Activated T-helper 1 cell treated with anti-CD3 and anti-CD28 coated beads, Interleukin-12 subunit alpha, Interleukin-12 subunit beta, Interleukin-2, Interleukin-4 antibody, amounts not matched to agents 30 ng/mL and 10 ng/mL and 1 ng/mL, durations not matched to agents 14 hours and 24 hours and 36 hours (primary cell): ENCODE results near the gene ATP9A. TPM values are rescaled to one million over a fixed set of nuclear protein-coding genes. Genes with fewer than 3 reads are reported as not detected.
"Not testable (repeated sequence)": the region's sequence is repeated elsewhere in the genome, so short reads cannot be mapped to it uniquely, and the experiment has no call there.

Experiments used
- DNase-seq: peaks from one replicate; pipeline ENCODE4 v3.0.0; 2021; ENCODE audit warnings: low spot score
- H3K27ac Mint-ChIP-seq: one replicate; pipeline ENCODE4 v1.8.0; 2021; ENCODE audit warnings: mild to moderate bottlenecking, mixed read lengths
- H3K27me3 Mint-ChIP-seq: one replicate; pipeline ENCODE4 v1.8.0; 2022; ENCODE audit warnings: mild to moderate bottlenecking, moderate library complexity, mixed read lengths; ENCODE audit not compliant: insufficient read depth
- H3K36me3 Mint-ChIP-seq: one replicate; pipeline ENCODE4 v1.8.0; 2021; ENCODE audit warnings: low read depth, mixed read lengths
- H3K4me1 Mint-ChIP-seq: one replicate; pipeline ENCODE4 v1.8.0; 2021; ENCODE audit warnings: low read depth, mixed read lengths
- H3K4me3 Mint-ChIP-seq: one replicate; pipeline ENCODE4 v1.8.0; 2021; ENCODE audit warnings: mild to moderate bottlenecking, moderate library complexity, mixed read lengths
- H3K9me3 Mint-ChIP-seq: one replicate; pipeline ENCODE4 v1.8.0; 2021; ENCODE audit warnings: mixed read lengths
- intact Hi-C: fragments of 100-400 bp; cut with micrococcal nuclease; formaldehyde crosslinking; loops from one replicate; pipeline ENCODE4 v1.15.1; 2024
- total RNA-seq: library from RNA; stranded (reverse); gene quantifications from 2 replicates; pipeline ENCODE4 v1.2.3, GENCODE V29; 2022

ATP9A gene
- total RNA-seq, 1 donor from 2014 or later, result 20.6 TPM

DNA sequence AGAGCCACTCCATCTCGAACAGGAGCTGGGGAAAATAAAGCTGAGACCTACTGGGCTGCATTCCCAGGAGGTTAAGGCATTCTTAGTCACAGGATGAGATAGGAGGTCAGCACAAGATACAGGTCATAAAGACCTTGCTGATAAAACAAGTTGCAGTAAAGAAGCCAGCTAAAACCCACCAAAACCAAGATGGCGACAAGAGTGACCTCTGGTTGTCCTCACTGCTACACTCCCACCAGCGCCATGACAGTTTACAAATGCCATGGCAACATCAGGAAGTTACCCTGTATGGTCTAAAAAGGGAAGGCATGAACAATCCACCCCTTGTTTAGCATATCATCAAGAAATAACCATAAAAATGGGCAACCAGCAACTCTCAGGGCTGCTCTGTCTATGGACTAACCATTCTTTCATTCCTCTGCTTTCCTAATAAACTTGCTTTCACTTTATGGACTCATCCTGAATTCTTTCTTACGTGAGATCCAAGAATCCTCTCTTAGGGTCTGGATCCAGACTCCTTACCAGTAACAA is 10.1 kb upstream of the ATP9A start:
- DNase-seq, H3K27ac Mint-ChIP-seq, intact Hi-C loops, H3K4me3 Mint-ChIP-seq, H3K27me3 Mint-ChIP-seq, H3K36me3 Mint-ChIP-seq, H3K9me3 Mint-ChIP-seq, H3K4me1 Mint-ChIP-seq: not testable (repeated sequence)

DNA sequence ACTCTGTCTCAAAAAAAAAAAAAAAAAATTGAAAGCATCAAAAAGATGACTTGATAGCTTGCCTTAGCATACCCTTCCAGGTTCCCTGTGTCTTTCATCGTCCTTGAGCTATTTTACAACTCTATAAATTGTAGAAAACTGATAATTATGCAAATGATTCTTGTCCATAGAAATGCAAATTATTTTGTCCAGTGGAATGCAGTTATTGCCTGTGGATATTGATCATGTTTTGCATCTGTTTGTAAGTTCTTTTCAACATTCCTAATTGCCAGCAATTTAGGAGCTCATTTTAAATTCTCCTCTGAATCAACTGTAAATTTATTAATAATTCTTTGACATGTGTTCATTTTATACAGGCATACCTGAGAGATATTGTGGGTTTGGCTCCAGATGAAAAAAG is 7.1 kb upstream of the ATP9A start:
- no peak for DNase-seq
- intact Hi-C loops, result no loop called here
- Mint-ChIP-seq H3K9me3 (no peaks in the 10 kb centered on the region), H3K4me3 (no peak overlapping the region), H3K4me1 (no peaks in the 10 kb centered on the region), H3K27me3 (peaks cover 2% of the 10 kb centered on the region), H3K36me3 (no peaks in the 10 kb centered on the region), H3K27ac (no peak overlapping the region)

DNA sequence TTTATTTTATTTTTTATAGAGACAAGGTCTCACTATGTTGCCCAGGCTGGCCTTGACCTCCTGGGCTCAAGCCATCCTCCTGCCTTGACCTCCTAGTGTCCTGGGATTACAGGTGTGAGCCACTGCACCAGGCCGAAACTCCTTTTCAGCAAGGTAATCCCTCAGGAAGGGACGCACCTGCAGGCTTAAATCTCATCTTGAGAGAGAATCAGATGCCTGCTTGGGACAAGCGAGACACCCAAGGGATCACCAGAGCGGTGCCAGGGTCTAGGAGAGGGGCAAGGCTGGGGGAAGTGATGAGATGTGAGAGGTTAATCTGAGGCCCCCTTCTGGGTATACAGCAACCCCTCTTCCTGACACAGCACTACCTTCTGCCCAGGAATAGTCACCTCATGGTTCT is 4.0 kb upstream of the ATP9A start:
- intact Hi-C loops, result no loop called here
- Mint-ChIP-seq H3K27ac (no peak overlapping the region), H3K9me3 (no peaks in the 10 kb centered on the region), H3K36me3 (peaks cover 5% of the 10 kb centered on the region), H3K4me3 (no peak overlapping the region), H3K27me3 (peaks cover 17% of the 10 kb centered on the region), H3K4me1 (peaks cover 9% of the 10 kb centered on the region)
- DNase-seq, result no peak

DNA sequence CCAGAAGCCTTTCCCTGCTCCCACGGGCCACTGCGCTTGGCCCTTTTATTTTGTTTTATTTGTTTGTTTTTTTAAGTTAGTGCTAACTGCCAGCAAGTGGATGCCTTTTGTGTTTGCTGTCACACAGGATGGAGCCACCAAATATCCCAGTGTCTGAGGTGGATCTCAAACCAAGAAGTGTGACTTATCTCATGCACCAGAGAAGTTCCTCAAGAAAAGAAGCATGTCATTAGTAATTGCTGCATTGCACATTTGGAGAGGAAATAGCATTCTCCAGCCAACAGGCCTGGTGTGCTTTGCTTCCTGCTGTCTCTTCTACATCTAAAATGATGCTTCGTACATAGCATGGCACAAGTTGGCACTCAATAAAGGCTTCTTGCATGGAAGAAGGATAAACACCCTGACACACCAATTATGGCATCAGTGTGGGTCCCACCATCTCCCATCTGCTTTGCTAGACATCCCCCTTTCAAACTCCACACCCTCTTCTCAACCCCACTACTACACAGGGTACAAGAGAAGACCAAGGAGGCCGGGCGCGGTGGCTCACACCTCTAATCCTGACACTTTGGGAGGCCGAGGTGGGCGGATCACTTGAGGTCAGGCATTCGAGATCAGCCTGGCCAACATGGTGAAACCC is 1.9 kb upstream of the ATP9A start:
- peaks cover 5% of the 10 kb centered on the region for H3K36me3 Mint-ChIP-seq
- H3K4me3 Mint-ChIP-seq, result peak overlapping the region; percentile 3
- H3K4me1 Mint-ChIP-seq, result peaks cover 9% of the 10 kb centered on the region
- H3K27me3 Mint-ChIP-seq, result peaks cover 25% of the 10 kb centered on the region
- no peak overlapping the region for H3K27ac Mint-ChIP-seq
- intact Hi-C loops, result loop anchor here (5.0 to 10.0 kb wide), 2 partner anchors 38 to 135 kb away; no protein-coding TSS in a partner anchor
- no peaks in the 10 kb centered on the region for H3K9me3 Mint-ChIP-seq
- DNase-seq, result no peak

DNA sequence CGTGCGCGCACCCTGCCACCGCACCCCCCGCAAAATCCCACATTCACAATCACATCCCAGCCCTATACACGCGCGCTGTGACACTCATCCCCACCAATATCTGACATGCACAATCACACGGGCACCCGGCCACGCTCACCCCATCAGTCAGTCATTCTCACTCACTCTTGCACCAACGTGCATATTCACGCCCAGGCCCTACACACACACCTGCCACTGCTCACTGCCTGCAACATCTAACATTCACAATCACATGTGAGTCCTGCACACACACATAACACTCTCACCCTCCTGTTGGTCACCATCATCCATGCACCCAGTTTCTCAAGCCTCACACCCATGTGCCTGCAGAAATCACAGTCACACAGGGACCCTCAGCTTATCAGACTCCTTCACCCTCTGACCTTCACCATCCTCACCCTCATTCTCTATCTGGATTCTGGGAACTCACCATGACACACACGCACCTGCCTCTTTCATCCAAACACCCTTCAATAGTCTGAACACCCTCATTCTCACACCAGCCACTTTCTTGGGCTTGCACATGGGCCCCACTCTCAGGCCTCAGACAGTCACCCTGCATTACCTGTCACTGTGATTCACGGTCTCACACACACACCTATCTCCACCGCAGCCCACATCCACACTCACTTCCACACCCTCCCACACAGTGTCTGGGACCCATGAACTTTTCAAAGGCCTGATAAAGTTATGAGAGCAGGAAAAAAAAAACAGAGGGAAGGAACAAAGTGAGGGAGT is 748 bp upstream of the ATP9A start:
- DNase-seq, result no peak
- H3K27me3 Mint-ChIP-seq, result peaks cover 25% of the 10 kb centered on the region
- peak overlapping the region; percentile 80 for H3K4me3 Mint-ChIP-seq
- peaks cover 9% of the 10 kb centered on the region for H3K4me1 Mint-ChIP-seq
- intact Hi-C loops, result loop anchor here (5.0 to 10.0 kb wide), 2 partner anchors 37 to 134 kb away; no protein-coding TSS in a partner anchor
- no peaks in the 10 kb centered on the region for H3K9me3 Mint-ChIP-seq
- peaks cover 5% of the 10 kb centered on the region for H3K36me3 Mint-ChIP-seq
- H3K27ac Mint-ChIP-seq, result peak overlapping the region; percentile 80

DNA sequence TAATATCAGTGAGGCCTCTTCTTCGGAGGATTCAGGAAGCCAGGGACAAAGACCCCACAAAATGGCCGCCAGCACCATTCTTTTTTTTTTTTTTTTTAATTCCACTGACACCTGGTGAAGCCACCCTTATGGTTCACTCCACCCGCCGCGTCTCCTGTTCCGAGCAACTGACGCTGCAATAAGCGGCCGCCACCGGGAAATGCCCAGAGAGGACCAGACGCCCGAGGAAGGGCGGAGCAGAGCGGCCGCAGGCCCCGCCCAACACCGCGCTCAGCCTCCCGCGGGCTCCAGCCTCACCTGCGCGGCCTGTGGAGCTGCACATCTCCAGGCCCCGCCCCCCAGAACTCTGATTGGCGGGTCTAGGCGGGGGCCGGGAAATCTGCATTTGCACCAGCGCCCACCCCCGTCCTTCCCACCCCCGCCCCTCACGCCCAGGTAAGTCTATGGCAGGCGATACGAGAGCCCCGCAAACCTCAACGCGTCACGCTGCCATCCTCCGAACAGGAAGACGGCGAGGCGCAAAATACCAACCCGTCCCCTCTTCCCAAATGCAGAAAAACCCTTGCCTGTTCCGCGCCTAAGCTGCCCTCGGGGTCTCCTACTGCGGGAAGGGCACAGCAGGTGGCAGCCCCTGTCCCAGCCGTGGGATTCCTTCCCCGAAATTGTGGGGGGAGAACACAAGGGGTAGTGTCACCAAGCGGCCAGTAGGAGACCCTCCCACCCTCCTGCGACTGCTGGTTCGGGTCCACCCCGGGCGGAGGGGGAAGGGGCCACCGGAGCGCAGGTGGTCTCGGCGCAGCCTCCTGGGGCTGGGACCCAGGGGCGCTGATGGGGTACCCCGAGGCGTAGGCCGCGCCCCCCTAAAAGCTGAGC is 960 bp downstream of the ATP9A start:
- Mint-ChIP-seq H3K36me3 (peaks cover 5% of the 10 kb centered on the region), H3K4me1 (peaks cover 9% of the 10 kb centered on the region), H3K4me3 (peak overlapping the region; percentile 69), H3K9me3 (no peaks in the 10 kb centered on the region), H3K27ac (no peak overlapping the region), H3K27me3 (peaks cover 27% of the 10 kb centered on the region)
- DNase-seq, result peak; percentile 60
- intact Hi-C loops, result loop anchor here (1.0 to 10.0 kb wide), 5 partner anchors 34 to 132 kb away; no protein-coding TSS in a partner anchor

DNA sequence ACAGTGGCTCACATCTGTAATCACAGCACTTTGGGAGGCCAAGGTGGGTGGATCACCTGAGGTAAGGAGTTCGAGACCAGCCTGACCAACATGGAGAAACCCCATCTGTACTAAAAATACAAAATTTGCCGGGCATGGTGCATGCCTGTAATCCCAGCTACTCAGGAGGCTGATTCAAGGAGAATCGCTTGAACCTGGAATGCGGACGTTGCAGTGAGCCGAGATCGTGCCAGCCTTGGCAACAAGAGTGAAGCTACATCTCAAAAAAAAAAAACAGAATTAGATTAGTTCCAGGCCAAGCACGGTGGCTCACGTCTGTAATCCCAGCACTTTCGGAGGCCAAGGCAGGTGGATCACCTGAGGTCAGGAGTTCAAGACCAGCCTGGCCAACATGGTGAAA is 2.8 kb downstream of the ATP9A start:
- H3K36me3 Mint-ChIP-seq, H3K4me3 Mint-ChIP-seq, H3K9me3 Mint-ChIP-seq, H3K4me1 Mint-ChIP-seq, DNase-seq, H3K27ac Mint-ChIP-seq: not testable (repeated sequence)
- intact Hi-C loops, result loop anchor here (5.0 to 10.0 kb wide), 2 partner anchors 33 to 131 kb away; no protein-coding TSS in a partner anchor
- H3K27me3 Mint-ChIP-seq, result peaks cover 26% of the 10 kb centered on the region

DNA sequence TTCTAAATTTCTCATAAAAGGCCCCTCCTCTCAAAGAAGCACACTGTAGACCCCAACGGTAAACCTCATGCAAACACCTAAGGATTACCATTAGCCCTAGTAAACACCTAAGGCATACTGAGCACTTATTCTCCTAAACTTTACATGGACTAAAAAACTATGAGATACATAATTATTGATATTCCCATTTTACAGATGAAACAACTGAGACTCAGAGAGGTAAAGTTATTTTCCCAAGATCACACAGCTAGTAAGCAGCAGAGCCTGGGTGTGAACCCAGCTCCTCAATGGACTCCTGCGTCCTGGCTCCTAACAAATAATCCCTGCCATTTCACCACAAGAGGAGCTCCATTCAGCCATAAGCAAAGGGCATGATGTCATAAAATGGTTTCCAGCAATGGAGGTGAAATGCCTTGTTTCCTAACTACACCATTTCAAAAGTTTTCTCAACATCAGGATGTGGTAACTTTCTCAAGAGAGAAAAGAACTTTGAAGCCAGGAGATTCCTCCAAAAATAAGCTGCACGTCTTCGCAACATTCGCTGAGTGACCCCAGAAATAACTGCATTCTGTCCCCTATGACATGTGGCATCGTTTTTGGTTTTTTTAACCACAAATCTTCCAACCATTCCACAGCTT is 4.1 kb downstream of the ATP9A start:
- no peak overlapping the region for H3K27ac Mint-ChIP-seq
- DNase-seq, result no peak
- peaks cover 5% of the 10 kb centered on the region for H3K36me3 Mint-ChIP-seq
- no peak overlapping the region for H3K4me3 Mint-ChIP-seq
- peaks cover 14% of the 10 kb centered on the region for H3K27me3 Mint-ChIP-seq
- peaks cover 6% of the 10 kb centered on the region for H3K4me1 Mint-ChIP-seq
- intact Hi-C loops, result loop anchor here (10.0 kb wide), 1 partner anchor 129 kb away; no protein-coding TSS in a partner anchor
- no peaks in the 10 kb centered on the region for H3K9me3 Mint-ChIP-seq

DNA sequence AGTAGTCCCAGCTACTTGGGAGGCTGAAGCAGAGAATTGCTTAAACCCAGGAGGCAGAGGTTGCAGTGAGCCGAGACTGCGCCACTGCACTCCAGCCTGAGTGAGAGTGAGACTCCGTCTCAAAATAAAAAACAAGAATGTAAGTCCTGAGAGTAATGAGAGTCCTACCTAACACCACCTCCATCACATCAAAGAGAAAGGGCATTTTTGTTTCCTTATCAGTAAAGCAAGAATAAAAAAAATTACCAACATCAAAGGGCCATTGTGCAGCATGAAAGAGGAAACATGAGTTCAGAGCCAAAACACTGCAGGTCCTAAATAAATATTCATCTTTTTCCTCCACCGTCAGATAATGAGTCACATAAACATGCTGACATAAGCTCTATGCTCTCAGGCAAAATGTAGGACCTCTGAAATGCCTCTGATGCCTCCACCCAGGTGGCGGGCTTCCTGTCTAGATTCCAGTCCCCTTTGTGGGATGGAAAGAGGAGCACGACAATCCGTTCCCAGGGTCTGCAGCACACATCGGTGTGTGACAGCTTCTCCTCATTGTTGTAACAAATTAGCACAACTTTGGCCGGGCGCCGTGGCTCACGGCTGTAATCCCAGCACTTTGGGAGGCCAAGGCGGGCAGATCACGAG is 7.2 kb downstream of the ATP9A start:
- Mint-ChIP-seq H3K4me1 (peaks cover 5% of the 10 kb centered on the region), H3K27ac (no peak overlapping the region), H3K4me3 (no peak overlapping the region), H3K36me3 (no peaks in the 10 kb centered on the region), H3K9me3 (no peaks in the 10 kb centered on the region), H3K27me3 (peaks cover 3% of the 10 kb centered on the region)
- intact Hi-C loops, result loop anchor here (10.0 kb wide), 1 partner anchor 126 kb away; no protein-coding TSS in a partner anchor
- no peak for DNase-seq

DNA sequence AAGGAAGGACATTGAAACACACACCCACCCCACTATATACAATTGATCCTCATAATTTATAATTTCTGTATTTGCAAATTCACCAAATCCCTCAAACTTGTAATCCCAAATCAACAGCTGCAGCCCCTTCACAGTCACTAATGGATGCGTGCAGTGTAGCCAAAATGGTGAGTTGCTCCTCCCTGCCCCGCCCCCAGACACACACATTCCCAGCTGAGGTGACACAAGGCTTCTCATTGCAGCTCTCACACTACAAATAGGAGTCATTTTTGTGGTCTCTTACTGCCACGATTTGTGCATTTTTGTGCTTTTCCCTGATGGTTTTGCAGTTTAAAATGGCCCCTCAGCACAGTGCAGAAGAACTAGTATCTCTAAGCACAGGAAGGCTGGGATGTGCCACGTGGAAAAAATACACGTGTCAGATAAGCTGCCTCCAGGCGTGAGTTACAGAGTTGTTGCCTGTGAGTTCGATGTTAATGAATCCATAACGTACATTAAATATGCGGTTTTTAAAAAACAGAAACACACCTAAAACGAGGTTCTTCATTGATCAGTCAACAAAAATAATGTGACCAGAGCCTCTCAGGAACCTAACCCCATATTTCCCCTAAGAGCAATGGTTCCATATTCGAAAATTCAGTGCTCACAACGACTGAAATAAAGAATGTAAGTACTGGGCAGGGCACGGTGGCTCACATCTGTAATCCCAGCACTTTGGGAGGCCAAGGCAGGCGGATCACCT is 8.2 kb downstream of the ATP9A start:
- Mint-ChIP-seq H3K27me3 (peaks cover 2% of the 10 kb centered on the region), H3K9me3 (no peaks in the 10 kb centered on the region), H3K27ac (no peak overlapping the region), H3K4me3 (no peak overlapping the region), H3K4me1 (peaks cover 5% of the 10 kb centered on the region), H3K36me3 (no peaks in the 10 kb centered on the region)
- intact Hi-C loops, result loop anchor here (10.0 kb wide), 1 partner anchor 125 kb away; no protein-coding TSS in a partner anchor
- DNase-seq, result no peak

DNA sequence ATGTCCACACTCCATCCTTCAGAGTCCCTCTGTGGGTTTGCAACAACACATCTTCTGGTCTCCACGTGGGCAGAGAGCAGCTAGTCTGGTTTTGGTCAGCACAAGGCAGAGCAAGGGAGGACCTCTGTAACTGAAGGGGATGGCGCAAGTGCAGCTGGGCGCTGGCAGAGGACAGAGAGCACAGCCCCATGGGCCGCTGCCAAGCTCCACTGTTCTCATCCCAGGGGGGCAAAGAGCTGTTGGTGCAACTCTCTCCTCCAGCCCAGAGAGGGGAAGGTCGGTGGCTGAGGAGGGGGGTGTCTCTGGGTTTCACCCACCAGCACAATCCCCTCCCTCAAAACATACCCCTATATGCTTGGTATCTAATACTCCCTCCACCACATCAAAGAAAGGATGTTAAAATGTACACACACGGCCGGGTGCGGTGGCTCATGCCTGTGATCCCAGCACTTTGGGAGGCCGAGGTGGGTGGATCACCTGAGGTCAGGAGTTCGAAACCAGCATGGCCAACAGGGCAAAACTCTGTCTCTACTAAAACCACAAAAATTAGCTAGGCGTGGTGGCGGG is 9.1 kb downstream of the ATP9A start:
- intact Hi-C loops, result no loop called here
- H3K27ac Mint-ChIP-seq, result no peak overlapping the region
- H3K4me3 Mint-ChIP-seq, result no peak overlapping the region
- H3K27me3 Mint-ChIP-seq, result peaks cover 2% of the 10 kb centered on the region
- DNase-seq, result no peak
- H3K4me1 Mint-ChIP-seq, result peaks cover 5% of the 10 kb centered on the region
- H3K36me3 Mint-ChIP-seq, result no peaks in the 10 kb centered on the region
- no peaks in the 10 kb centered on the region for H3K9me3 Mint-ChIP-seq
